Mucosa of descending colon (tissue), 3 donors: ENCODE measurements around the gene ANKZF1. TPM values are rescaled to one million over a fixed set of nuclear protein-coding genes. Genes with fewer than 3 reads are reported as not detected.

Source experiments
- ATAC-seq: fragments of 200-7000 bp; cut with Tn5 transposase; one replicate; pipeline ENCODE4 v1.9.1; 2020; ENCODE audit warnings: mild to moderate bottlenecking, moderate library complexity
- DNase-seq, 3 donors: peaks; one replicate each; pipeline ENCODE4 v3.0.0-alpha.2; 2020
- H3K36me3 ChIP-seq: fragments of 200-600 bp; one replicate; pipeline ENCODE4 v1.8.0; 2021; ENCODE audit warnings: low read depth, mild to moderate bottlenecking
- H3K4me1 ChIP-seq: fragments of 200-600 bp; one replicate; pipeline ENCODE4 v1.8.0; 2021; ENCODE audit warnings: low read depth, mild to moderate bottlenecking
- H3K4me3 ChIP-seq: fragments of 200-600 bp; one replicate; pipeline ENCODE4 v1.8.0; 2021; ENCODE audit warnings: mild to moderate bottlenecking
- H3K9me3 ChIP-seq: fragments of 200-600 bp; one replicate; pipeline ENCODE4 v1.8.0; 2021; ENCODE audit warnings: mild to moderate bottlenecking
- CTCF ChIP-seq: fragments of 200-600 bp; IDR thresholded peaks from one replicate; pipeline ENCODE4 v1.8.0; 2022; ENCODE audit warnings: antibody characterized with exemption, mild to moderate bottlenecking
- intact Hi-C, 2 donors: fragments of 100-400 bp; cut with DNase I in 1 of 2; cut with micrococcal nuclease in 1 of 2; formaldehyde crosslinking; loops; one replicate each; pipeline versions ENCODE4 v1.11.0 to v1.11.1; 2022; cut with DNase I, micrococcal nuclease
- total RNA-seq, 3 donors: library from RNA; stranded (reverse); fragmentation: NEBNext Ultra II Directional in 2 of 3; extraction: Animal tissue kit (Norgen Biotek cat#: 25700) in 2 of 3; gene quantifications; one replicate each; pipeline versions ENCODE4 v1.2.1 to v1.2.4, GENCODE V29; 2021 to 2023
- donor health status: DM: no; HTN: no; CAD: no; lungs with moderate emphysema.
- donor health status: DM: no; HTN: no; CAD: no.
- donor health status: DM: no; HTN: yes; CAD: no.

Gene ANKZF1
- total RNA-seq, 3 donors from 2014 or later, result 38.6 to 65.2 (median 47.1) TPM

GRCh38 chr2:219248845-219249202 lies 19.2 kb downstream of the ANKZF1 start:
- DNase-seq (no peak), ATAC-seq (no peak)
- intact Hi-C loops, result no loop called here
- H3K36me3 ChIP-seq, result no peaks in the 10 kb centered on the region
- TF ChIP-seq CTCF, result no peak
- no peaks in the 10 kb centered on the region for H3K9me3 ChIP-seq
- H3K4me3 ChIP-seq, result no peak overlapping the region
- H3K4me1 ChIP-seq, result peaks cover 63% of the 10 kb centered on the region

GRCh38 chr2:219249203-219249980 lies 19.8 kb downstream of the ANKZF1 start:
- H3K9me3 ChIP-seq, result no peaks in the 10 kb centered on the region
- no peaks in the 10 kb centered on the region for H3K36me3 ChIP-seq
- no peak for TF ChIP-seq CTCF
- no peak overlapping the region for H3K4me3 ChIP-seq
- peak; percentile 90 to 96 (median 90) for DNase-seq
- ATAC-seq, result peak; percentile 70
- H3K4me1 ChIP-seq, result peaks cover 64% of the 10 kb centered on the region
- intact Hi-C loops, result no loop called here

- Histone ChIP-seq H3K36me3 (no peaks in the 10 kb centered on the region), H3K9me3 (no peaks in the 10 kb centered on the region), H3K4me3 (no peak overlapping the region), H3K4me1 (peaks cover 63% of the 10 kb centered on the region)
- ATAC-seq (no peak), DNase-seq (peak in 2 of 3 donors; percentile 41 to 61)
- no peak for TF ChIP-seq CTCF
- intact Hi-C loops, result no loop called here
Measured at GRCh38 chr2:219250049-219250781, 20.6 kb downstream of the ANKZF1 start.

- intact Hi-C loops, result no loop called here
- no peak overlapping the region for H3K4me3 ChIP-seq
Measured at GRCh38 chr2:219251656-219252055, 22.1 kb downstream of the ANKZF1 start.

GRCh38 chr2:219252084-219252483 lies 22.5 kb downstream of the ANKZF1 start:
- H3K9me3 ChIP-seq, result no peaks in the 10 kb centered on the region
- H3K36me3 ChIP-seq, result no peaks in the 10 kb centered on the region
- no peak for TF ChIP-seq CTCF
- intact Hi-C loops, result no loop called here
- H3K4me1 ChIP-seq, result peaks cover 56% of the 10 kb centered on the region
- H3K4me3 ChIP-seq, result no peak overlapping the region
- ATAC-seq (no peak), DNase-seq (no peak)

More at GRCh38 chr2:219251656-219252055, 22.1 kb downstream of the ANKZF1 start:
- DNase-seq, result no peak
- H3K4me1 ChIP-seq, result peaks cover 59% of the 10 kb centered on the region
- no peak for ATAC-seq
- no peaks in the 10 kb centered on the region for H3K9me3 ChIP-seq
- H3K36me3 ChIP-seq, result no peaks in the 10 kb centered on the region
- TF ChIP-seq CTCF, result no peak
